CD4-positive, alpha-beta T cell treated with Interferon alpha-2 for 1 hour (primary cell): ENCODE results near the gene SCIMP.
A peak's percentile ranks its signal among the peaks of the same experiment; 100 is the strongest.
"Not testable (repeated sequence)": the region's sequence is repeated elsewhere in the genome, so short reads cannot be mapped to it uniquely, and the experiment has no call there.

Experiments
- DNase-seq, 2 donors: peaks; one replicate each; pipeline ENCODE4 v3.0.0-alpha.2; 2020 to 2022

The SCIMP gene

DNA sequence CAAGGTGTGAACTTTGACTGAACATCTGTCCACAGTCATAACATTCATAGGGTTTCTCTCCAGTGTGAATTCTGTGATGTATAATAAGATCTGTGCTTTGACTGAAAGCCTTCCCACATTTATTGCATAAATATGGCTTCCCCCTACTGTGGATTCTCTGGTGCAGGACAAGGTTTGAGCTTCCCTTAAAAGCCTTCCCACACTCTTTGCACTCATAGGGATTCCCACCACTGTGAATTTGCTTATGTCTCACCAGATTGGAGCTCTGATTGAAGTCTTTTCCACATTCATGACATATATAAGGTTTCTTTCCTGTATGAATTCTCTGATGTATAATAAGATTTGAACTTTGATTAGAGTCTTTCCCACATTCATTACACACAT is 51.3 kb downstream of the SCIMP start:
- no peak for DNase-seq

DNA sequence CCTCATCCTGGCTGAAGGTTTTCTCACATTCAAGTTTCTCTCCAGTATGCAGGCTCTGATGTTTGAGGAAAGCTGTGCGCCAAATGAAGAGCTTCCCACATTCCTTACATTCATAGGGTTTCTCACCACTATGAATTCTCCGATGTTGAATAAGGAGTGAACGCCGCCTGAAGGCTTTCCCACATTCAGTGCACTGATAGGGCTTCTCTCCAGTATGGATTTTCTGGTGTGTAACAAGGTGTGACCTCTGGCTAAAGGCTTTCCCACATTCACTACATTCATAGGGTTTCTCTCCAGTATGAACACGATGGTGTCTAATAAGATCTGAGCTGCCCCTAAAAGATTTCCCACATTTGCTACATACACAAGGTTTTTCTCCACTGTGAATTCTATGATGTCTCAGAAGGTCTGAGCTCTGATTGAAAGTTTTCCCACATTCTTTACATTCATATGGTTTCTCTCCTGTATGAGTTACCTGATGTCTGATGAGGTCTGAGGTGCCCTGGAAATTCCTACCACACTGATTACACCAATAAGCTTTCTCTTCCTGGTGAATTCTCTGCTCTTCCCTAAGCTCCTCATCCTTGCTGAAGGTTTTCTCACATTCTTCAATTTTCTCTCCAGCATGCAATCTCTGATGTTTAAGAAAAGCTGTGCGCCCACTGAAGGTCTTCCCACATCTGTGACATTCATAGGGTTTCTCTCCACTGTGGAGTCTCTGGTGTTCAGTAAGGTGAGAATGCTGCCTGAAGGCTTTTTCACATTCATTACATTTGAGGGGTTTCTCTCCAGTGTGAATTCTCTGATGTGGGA is 51.9 kb downstream of the SCIMP start:
- DNase-seq: no peak

DNA sequence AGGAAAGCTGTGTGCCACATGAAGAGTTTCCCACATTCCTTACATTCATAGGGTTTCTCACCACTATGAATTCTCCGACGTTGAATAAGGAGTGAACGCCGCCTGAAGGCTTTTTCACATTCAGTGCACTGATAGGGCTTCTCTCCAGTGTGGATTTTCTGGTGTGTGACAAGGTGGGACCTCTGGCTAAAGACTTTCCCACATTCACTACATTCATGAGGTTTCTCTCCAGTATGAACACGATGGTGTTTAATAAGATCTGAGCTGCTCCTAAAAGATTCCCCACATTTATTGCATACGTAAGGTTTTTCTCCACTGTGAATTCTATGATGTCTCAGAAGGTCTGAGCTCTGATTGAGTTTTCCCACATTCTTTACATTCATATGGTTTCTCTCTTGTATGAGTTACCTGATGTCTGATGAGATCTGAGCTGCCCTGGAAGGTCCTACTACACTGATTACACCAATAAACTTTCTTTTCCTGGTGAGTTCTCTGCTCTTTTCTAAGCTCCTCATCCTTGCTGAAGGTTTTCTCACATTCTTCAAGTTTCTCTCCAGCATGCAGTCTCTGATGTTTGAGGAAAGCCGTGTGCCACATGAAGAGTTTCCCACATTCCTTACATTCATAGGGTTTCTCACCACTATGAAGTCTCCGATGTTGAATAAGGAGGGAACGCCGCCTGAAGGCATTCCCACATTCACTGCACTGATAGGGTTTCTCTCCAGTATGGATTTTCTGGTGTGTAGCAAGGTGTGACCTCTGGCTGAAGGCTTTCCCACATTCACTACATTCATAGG is 53.0 kb downstream of the SCIMP start:
- DNase-seq: peak in 1 of 2 donors; percentile 6

DNA sequence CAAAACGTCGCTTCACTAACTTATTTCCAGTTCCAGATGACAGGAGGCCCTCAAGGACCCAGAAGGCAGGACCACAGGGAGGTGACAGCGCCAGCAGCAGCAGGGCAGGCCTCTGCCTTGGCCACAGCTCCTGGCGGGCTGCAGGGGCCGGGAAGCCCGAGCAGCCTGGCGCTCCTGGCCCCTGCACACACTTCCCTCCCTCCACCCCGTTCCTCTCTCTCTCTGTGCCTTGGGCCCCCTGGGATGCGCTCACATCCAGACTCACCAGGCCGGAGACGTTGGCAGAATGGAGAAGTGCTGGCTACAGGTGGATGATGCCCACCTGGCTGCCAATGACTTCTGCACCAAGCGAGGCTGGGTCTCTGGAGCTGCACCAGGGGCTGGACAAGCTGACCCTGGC is 55.7 kb downstream of the SCIMP start:
- DNase-seq: no peak

DNA sequence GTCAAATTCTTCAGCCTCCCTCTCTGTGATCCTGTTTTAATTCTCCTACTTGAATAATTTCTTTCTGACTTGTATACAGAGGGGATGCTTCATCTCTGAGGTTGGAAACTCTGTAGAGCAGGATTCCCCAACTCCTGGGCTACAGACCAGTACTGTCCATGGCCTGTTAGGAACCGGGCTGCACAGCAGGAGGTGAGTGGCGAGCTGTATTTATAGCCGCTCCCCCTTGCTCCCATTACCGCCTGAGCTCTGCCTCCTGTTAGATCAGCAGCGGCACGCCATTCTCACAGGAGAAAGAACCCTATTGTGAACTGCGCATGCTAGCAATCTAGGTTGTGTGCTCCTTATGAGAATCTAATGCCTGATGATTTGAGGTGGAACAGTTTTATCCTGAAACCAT is 59.6 kb downstream of the SCIMP start:
- not testable (repeated sequence) for DNase-seq

DNA sequence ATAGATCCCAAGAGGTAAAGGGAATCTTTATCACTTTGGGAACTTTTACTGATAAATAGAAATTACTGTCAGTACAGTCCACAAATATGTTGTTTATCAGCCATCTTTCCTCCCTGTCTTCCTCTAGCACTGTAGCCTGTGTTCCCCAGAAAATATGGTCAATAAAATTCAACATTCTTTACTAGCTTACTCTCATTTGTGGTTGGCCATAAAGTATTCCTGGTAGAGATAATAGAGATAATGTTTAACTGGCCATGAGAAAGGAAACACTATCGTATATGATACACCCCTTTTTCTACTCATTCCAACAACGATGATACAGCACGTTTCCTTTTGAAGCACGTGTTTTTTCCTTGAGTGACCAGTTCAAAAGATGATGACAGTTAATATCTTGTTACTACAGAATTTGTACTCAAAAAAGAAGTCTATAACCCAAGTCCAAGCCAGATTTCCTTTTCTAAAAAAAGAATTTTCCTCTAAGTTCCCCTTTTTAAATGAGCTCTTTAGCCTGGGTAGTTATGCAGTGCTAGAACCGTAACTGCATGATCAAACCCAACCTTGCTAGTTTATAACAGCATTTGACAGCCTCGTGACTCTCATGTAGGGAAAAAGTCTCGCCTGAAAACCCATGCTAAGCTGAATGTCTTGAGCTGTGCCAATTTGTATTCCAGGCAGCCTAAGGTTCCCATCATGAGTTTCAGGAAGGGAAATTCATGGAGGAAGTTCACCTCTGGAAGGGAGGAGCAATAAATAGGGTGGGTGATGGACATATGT is 68.7 kb downstream of the SCIMP start:
- not testable (repeated sequence) for DNase-seq

DNA sequence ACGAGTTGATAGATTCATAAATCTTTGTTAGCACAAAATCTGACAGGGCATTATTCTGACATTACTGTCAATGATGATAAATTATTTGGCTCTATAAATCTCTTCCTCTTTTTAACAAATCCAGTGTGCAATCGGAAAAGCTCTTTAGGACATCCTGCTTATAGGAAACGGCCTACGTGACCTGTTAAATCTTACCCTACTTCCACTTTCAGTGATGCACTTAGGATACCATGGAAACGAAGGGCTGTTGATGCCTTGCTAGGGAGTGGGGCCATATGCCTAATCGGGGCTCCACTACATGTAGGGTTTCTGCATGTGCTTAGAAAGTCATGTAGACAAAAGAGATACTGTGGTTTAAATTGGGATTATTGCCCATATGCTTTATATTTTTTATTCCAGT is 70.2 kb downstream of the SCIMP start:
- peak; percentile 3 to 13 for DNase-seq

DNA sequence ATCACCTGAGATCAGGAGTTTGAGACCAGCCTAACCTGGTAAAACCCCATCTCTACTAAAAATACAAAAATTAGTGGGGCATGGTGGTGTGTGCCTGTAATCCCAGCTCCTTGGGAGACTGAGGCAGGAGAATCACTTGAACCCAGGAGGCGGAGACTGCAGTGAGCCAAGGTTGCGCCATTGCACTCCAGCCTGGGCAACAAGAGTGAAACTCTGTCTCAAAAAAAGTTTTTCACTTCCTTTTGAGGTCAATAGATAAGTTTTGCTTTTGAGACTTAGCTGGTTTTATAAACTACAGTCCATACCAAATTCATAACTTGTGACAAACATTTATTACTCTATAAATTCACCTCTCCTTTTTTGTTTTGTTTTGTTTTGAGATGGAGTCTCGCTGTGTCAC is 72.9 kb downstream of the SCIMP start:
- not testable (repeated sequence) for DNase-seq

DNA sequence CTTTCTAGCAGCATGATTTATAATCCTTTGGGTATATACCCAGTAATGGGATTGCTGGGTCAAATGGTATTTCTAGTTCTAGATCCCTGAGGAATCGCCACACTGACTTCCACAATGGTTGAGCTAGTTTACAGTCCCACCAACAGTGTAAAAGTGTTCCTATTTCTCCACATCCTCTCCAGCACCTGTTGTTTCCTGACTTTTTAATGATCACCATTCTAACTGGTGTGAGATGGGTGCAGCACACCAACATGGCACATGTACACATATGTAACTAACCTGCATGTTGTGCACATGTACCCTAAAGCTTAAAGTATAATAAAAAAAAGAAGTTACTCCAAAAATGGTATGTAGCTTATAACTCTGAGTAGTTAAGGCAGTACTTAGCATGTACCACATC is 74.0 kb downstream of the SCIMP start:
- DNase-seq: not testable (repeated sequence)
